Breast epithelium (tissue), 3 donors: ENCODE results near the gene RDH14.

ENCODE experiments used
- POLR2AphosphoS5 ChIP-seq, 3 donors: sonication (generic); formaldehyde crosslinking; IDR thresholded peaks; one replicate each; pipeline ENCODE4 v1.6.1; 2017; ENCODE audit warnings: antibody characterized with exemption in 3 of 3
- TF ChIP-seq, protein P1 (sequence below), 3 donors: fragments of 450-650 bp; IDR thresholded peaks; one replicate each; pipeline ENCODE4 v1.5.1; 2016 to 2017; ENCODE audit warnings: antibody characterized with exemption in 3 of 3, mild to moderate bottlenecking in 3 of 3, moderate library complexity in 3 of 3

DNA sequence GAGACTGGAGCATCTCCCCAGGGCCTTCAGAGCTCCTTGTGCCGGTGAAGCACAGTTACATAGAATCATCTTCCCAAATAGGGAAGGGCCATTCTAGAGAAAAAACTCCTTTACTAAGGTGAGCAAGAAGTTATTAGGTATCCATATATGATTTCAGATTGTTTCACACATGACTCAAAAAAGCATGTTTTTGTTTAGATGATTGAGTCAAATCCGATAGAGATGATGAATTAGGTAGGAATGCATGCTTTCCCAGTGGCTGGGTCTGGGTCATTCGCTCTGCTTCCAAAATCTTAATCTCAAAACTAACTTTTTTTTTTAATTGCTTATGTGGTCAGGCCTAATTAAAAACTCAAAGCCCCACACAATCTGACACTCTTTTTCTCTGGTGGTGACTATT, 25.1 kb upstream of the RDH14 start:
- TF ChIP-seq, protein P1, sequence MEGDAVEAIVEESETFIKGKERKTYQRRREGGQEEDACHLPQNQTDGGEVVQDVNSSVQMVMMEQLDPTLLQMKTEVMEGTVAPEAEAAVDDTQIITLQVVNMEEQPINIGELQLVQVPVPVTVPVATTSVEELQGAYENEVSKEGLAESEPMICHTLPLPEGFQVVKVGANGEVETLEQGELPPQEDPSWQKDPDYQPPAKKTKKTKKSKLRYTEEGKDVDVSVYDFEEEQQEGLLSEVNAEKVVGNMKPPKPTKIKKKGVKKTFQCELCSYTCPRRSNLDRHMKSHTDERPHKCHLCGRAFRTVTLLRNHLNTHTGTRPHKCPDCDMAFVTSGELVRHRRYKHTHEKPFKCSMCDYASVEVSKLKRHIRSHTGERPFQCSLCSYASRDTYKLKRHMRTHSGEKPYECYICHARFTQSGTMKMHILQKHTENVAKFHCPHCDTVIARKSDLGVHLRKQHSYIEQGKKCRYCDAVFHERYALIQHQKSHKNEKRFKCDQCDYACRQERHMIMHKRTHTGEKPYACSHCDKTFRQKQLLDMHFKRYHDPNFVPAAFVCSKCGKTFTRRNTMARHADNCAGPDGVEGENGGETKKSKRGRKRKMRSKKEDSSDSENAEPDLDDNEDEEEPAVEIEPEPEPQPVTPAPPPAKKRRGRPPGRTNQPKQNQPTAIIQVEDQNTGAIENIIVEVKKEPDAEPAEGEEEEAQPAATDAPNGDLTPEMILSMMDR (IDR thresholded peaks at IDR 0.05) = no peak
- TF ChIP-seq POLR2AphosphoS5 (IDR thresholded peaks at IDR 0.05) = no peak
